ENCODE results near the gene PFKL.

- TF ChIP-seq, protein P1, sequence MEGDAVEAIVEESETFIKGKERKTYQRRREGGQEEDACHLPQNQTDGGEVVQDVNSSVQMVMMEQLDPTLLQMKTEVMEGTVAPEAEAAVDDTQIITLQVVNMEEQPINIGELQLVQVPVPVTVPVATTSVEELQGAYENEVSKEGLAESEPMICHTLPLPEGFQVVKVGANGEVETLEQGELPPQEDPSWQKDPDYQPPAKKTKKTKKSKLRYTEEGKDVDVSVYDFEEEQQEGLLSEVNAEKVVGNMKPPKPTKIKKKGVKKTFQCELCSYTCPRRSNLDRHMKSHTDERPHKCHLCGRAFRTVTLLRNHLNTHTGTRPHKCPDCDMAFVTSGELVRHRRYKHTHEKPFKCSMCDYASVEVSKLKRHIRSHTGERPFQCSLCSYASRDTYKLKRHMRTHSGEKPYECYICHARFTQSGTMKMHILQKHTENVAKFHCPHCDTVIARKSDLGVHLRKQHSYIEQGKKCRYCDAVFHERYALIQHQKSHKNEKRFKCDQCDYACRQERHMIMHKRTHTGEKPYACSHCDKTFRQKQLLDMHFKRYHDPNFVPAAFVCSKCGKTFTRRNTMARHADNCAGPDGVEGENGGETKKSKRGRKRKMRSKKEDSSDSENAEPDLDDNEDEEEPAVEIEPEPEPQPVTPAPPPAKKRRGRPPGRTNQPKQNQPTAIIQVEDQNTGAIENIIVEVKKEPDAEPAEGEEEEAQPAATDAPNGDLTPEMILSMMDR (IDR thresholded peaks at IDR 0.05) = no peak
- no peak for TF ChIP-seq POLR2A (IDR thresholded peaks at IDR 0.05)
Observed at GRCh38 chr21:44354775-44355771, 55.2 kb downstream of the PFKL start.

Data from tibial nerve (tissue), 3 donors.